ENCODE measurements around the gene GRIK2. TPM values are rescaled to one million over a fixed set of nuclear protein-coding genes. Genes with fewer than 3 reads are reported as not detected.

The GRIK2 gene
- total and polyA plus RNA-seq, 2 experiments from 2014 or later: 1.4 to 7.1 TPM

- Histone ChIP-seq H4K20me1 (ENCODE audit: insufficient read depth) (no peaks in the 10 kb centered on the region), H3K36me3 (ENCODE audit: low read depth) (no peaks in the 10 kb centered on the region), H3K27ac (no peak overlapping the region), H3F3A (ENCODE audit: insufficient read depth) (no peaks in the 10 kb centered on the region), H3K9ac (no peak overlapping the region), H3K27me3 (replicated peaks; ENCODE audit: insufficient read depth) (peaks cover 4% of the 10 kb centered on the region), H2AFZ (no peak overlapping the region), H3K9me2 (ENCODE audit: insufficient read depth) (no peaks in the 10 kb centered on the region), H3K79me2 (ENCODE audit: insufficient read depth) (no peaks in the 10 kb centered on the region), H3K4me2 (ENCODE audit: unreplicated experiment) (no peak overlapping the region), H3K4me1 (ENCODE audit: insufficient read depth) (no peaks in the 10 kb centered on the region), H3K4me3 (no peak overlapping the region), H3K9me3 (ENCODE audit: low read depth) (no peaks in the 10 kb centered on the region)
- in situ Hi-C loops (cut with MboI): no loop called here
- no peak for TF ChIP-seq EZH2phosphoT487 (IDR thresholded peaks at IDR 0.05; ENCODE audit: insufficient read depth, low read depth)
- TF ChIP-seq EZH2 (IDR thresholded peaks at IDR 0.05; ENCODE audit: insufficient read depth, poor library complexity, severe bottlenecking): no peak
- no peak for DNase-seq
- WGBS, 2 experiments (ENCODE audit: low coverage in 1 of 2, low lambda C conversion rate in 2 of 2, missing lambda C conversion rate in 2 of 2): 26% methylated on average over 43 of the region's 43 CpGs
Measured at GRCh38 chr6:101398716-101399615, 5.5 kb downstream of the GRIK2 start.

GRCh38 chr6:101399616-101400162 lies 6.2 kb downstream of the GRIK2 start:
- H3K79me2 ChIP-seq (ENCODE audit: insufficient read depth): no peaks in the 10 kb centered on the region
- peaks cover 4% of the 10 kb centered on the region for H3K27me3 ChIP-seq (replicated peaks; ENCODE audit: insufficient read depth)
- no peaks in the 10 kb centered on the region for H3F3A ChIP-seq (ENCODE audit: insufficient read depth)
- no peak overlapping the region for H2AFZ ChIP-seq
- no peak for DNase-seq
- in situ Hi-C loops (cut with MboI): no loop called here
- no peak overlapping the region for H3K27ac ChIP-seq
- no peaks in the 10 kb centered on the region for H3K36me3 ChIP-seq (ENCODE audit: low read depth)
- H4K20me1 ChIP-seq (ENCODE audit: insufficient read depth): no peaks in the 10 kb centered on the region
- no peaks in the 10 kb centered on the region for H3K9me2 ChIP-seq (ENCODE audit: insufficient read depth)
- H3K9me3 ChIP-seq (ENCODE audit: low read depth): no peaks in the 10 kb centered on the region
- no peak overlapping the region for H3K4me3 ChIP-seq
- H3K4me2 ChIP-seq (ENCODE audit: unreplicated experiment): no peak overlapping the region
- WGBS, 2 experiments (ENCODE audit: low coverage in 1 of 2, low lambda C conversion rate in 2 of 2, missing lambda C conversion rate in 2 of 2): 47 to 57% methylated on average over 30 of the region's 30 CpGs
- TF ChIP-seq EZH2 (IDR thresholded peaks at IDR 0.05; ENCODE audit: insufficient read depth, poor library complexity, severe bottlenecking) (no peak), EZH2phosphoT487 (IDR thresholded peaks at IDR 0.05; ENCODE audit: insufficient read depth, low read depth) (no peak)
- H3K4me1 ChIP-seq (ENCODE audit: insufficient read depth): no peaks in the 10 kb centered on the region
- H3K9ac ChIP-seq: no peak overlapping the region

DNA sequence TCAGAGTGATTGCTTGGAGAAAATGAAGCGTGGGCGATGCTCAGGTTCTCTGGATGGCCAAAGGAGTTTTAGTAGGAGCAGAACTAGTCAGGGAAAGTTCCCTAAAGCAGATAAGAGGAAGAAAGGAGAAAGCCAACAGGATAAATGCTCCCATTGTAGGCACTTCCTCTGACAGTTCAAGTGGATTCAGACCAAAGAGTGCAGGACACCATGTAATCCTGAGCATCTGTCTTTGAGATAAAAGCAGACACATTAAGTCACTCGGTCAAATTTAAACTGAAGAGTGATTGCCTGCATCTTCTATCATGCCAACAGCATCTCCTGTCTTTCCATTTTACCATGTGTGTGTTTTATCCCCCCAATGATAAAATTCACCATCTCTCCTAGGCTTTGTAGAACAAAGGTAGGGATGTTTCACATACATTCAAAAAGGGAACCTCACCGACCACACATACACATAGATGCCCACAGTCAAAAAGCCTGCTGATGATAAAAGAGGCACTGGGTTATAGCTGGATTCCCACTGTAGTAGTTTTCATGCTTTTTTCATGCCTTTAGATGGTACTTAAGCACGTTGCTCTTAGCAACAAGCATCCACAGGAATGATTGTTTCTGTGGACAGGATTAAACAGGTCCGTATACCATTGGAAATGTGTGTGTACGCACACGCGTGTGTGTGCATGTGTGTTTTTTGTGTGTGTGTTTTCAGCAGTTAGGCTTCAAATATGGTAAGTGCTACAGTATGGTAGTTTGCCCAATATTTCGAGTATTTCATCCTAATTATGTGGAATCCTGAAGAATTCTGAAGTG lies 7.0 kb downstream of the GRIK2 start:
- Histone ChIP-seq H3K4me2 (ENCODE audit: unreplicated experiment) (no peak overlapping the region), H4K20me1 (ENCODE audit: insufficient read depth) (no peaks in the 10 kb centered on the region), H3K4me1 (ENCODE audit: insufficient read depth) (no peaks in the 10 kb centered on the region), H2AFZ (no peak overlapping the region), H3K79me2 (ENCODE audit: insufficient read depth) (no peaks in the 10 kb centered on the region), H3F3A (ENCODE audit: insufficient read depth) (no peaks in the 10 kb centered on the region), H3K4me3 (no peak overlapping the region), H3K9me3 (ENCODE audit: low read depth) (no peaks in the 10 kb centered on the region), H3K36me3 (ENCODE audit: low read depth) (no peaks in the 10 kb centered on the region), H3K9ac (no peak overlapping the region), H3K27ac (no peak overlapping the region), H3K9me2 (ENCODE audit: insufficient read depth) (no peaks in the 10 kb centered on the region), H3K27me3 (replicated peaks; ENCODE audit: insufficient read depth) (peaks cover 4% of the 10 kb centered on the region)
- no peak for DNase-seq
- in situ Hi-C loops (cut with MboI): no loop called here
- WGBS, 2 experiments (ENCODE audit: low coverage in 1 of 2, low lambda C conversion rate in 2 of 2, missing lambda C conversion rate in 2 of 2): 66 to 71% methylated on average over 10 of the region's 10 CpGs
- TF ChIP-seq EZH2 (IDR thresholded peaks at IDR 0.05; ENCODE audit: insufficient read depth, poor library complexity, severe bottlenecking) (no peak), EZH2phosphoT487 (IDR thresholded peaks at IDR 0.05; ENCODE audit: insufficient read depth, low read depth) (no peak)

DNA sequence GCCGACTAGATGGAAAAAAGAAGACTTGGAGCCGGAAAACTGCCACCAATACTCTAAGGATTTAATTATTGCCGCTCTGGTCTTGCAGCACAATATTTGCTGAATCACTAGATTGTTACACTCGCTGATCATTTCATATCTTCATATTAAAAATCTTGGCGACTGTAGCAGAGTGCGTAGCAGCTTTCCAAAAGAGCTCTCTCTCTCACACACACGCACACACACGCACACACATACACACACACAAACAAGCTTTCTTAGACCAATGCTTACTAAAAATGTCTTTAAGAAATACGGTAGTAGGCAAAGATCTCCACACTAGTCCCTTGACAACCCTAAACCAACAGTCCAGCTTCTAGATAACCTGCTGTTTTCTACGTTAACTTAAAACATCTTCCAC lies 7.7 kb downstream of the GRIK2 start:
- no peak overlapping the region for H3K4me3 ChIP-seq
- no peak overlapping the region for H3K4me2 ChIP-seq (ENCODE audit: unreplicated experiment)
- H3K36me3 ChIP-seq (ENCODE audit: low read depth): no peaks in the 10 kb centered on the region
- H3F3A ChIP-seq (ENCODE audit: insufficient read depth): no peaks in the 10 kb centered on the region
- no peaks in the 10 kb centered on the region for H3K4me1 ChIP-seq (ENCODE audit: insufficient read depth)
- TF ChIP-seq EZH2phosphoT487 (IDR thresholded peaks at IDR 0.05; ENCODE audit: insufficient read depth, low read depth) (no peak), EZH2 (IDR thresholded peaks at IDR 0.05; ENCODE audit: insufficient read depth, poor library complexity, severe bottlenecking) (no peak)
- H3K27me3 ChIP-seq (replicated peaks; ENCODE audit: insufficient read depth): peaks cover 4% of the 10 kb centered on the region
- no peak overlapping the region for H2AFZ ChIP-seq
- H3K9me3 ChIP-seq (ENCODE audit: low read depth): no peaks in the 10 kb centered on the region
- no peaks in the 10 kb centered on the region for H3K9me2 ChIP-seq (ENCODE audit: insufficient read depth)
- H3K9ac ChIP-seq: no peak overlapping the region
- no peak for DNase-seq
- in situ Hi-C loops (cut with MboI): no loop called here
- H3K27ac ChIP-seq: no peak overlapping the region
- H4K20me1 ChIP-seq (ENCODE audit: insufficient read depth): no peaks in the 10 kb centered on the region
- H3K79me2 ChIP-seq (ENCODE audit: insufficient read depth): no peaks in the 10 kb centered on the region
- WGBS, 2 experiments (ENCODE audit: low coverage in 1 of 2, low lambda C conversion rate in 2 of 2, missing lambda C conversion rate in 2 of 2): 72 to 79% methylated on average over 10 of the region's 10 CpGs
